GM23248 (cell line): ENCODE data around the gene CBL. TPM values are rescaled to one million over a fixed set of nuclear protein-coding genes. Genes with fewer than 3 reads are reported as not detected.

ENCODE experiments used
- DNase-seq: peaks from one replicate; pipeline ENCODE4 v3.0.0-alpha.2; 2015
- H2AFZ ChIP-seq: fragments of 200-600 bp; sonication (generic); 2 replicates; pipeline ENCODE4 v1.6.1; 2016; ENCODE audit warnings: antibody characterized with exemption
- H3F3A ChIP-seq: fragments of 200-600 bp; sonication (generic); 2 replicates; pipeline ENCODE4 v1.6.1; 2016; ENCODE audit warnings: mild to moderate bottlenecking, antibody characterized with exemption, mixed run types; ENCODE audit not compliant: insufficient read depth
- H3K27ac ChIP-seq: fragments of 200-600 bp; sonication (generic); 2 replicates; pipeline ENCODE4 v1.5.1; 2016; ENCODE audit warnings: mild to moderate bottlenecking
- H3K27me3 ChIP-seq: fragments of 200-600 bp; sonication (generic); replicated peaks from 2 replicates; pipeline ENCODE4 v1.6.1; 2016; ENCODE audit warnings: mild to moderate bottlenecking; ENCODE audit not compliant: insufficient read depth
- H3K36me3 ChIP-seq: fragments of 200-600 bp; sonication (generic); 2 replicates; pipeline ENCODE4 v1.6.1; 2016; ENCODE audit warnings: low read depth, mild to moderate bottlenecking
- H3K4me1 ChIP-seq: fragments of 200-600 bp; sonication (generic); 2 replicates; pipeline ENCODE4 v1.6.1; 2016; ENCODE audit warnings: mild to moderate bottlenecking; ENCODE audit not compliant: insufficient read depth
- H3K4me2 ChIP-seq: fragments of 200-600 bp; sonication (generic); one replicate; pipeline ENCODE4 v1.6.1; 2016; ENCODE audit warnings: mild to moderate bottlenecking; ENCODE audit not compliant: unreplicated experiment
- H3K4me3 ChIP-seq: fragments of 200-600 bp; sonication (generic); 2 replicates; pipeline ENCODE4 v1.5.1; 2016; ENCODE audit warnings: mild to moderate bottlenecking
- H3K79me2 ChIP-seq: fragments of 200-600 bp; sonication (generic); 2 replicates; pipeline ENCODE4 v1.6.1; 2016; ENCODE audit warnings: mild to moderate bottlenecking; ENCODE audit not compliant: insufficient read depth
- H3K9ac ChIP-seq: fragments of 200-600 bp; sonication (generic); 2 replicates; pipeline ENCODE4 v1.6.1; 2016; ENCODE audit warnings: mild to moderate bottlenecking
- H3K9me2 ChIP-seq: fragments of 200-600 bp; sonication (generic); 2 replicates; pipeline ENCODE4 v1.6.1; 2016; ENCODE audit warnings: mixed run types, mild to moderate bottlenecking, moderate library complexity; ENCODE audit not compliant: insufficient read depth
- H3K9me3 ChIP-seq: fragments of 200-600 bp; sonication (generic); one replicate; pipeline ENCODE4 v1.6.1; 2017; ENCODE audit warnings: low read depth
- H4K20me1 ChIP-seq: fragments of 200-600 bp; sonication (generic); 2 replicates; pipeline ENCODE4 v1.6.0; 2016; ENCODE audit not compliant: insufficient read depth
- EZH2 ChIP-seq: fragments of 200-600 bp; sonication (generic); IDR thresholded peaks from 2 replicates; pipeline ENCODE4 v1.6.1; 2018; ENCODE audit warnings: antibody characterized with exemption, mild to moderate bottlenecking; ENCODE audit not compliant: insufficient read depth, poor library complexity, severe bottlenecking
- EZH2phosphoT487 ChIP-seq: fragments of 200-600 bp; sonication (generic); IDR thresholded peaks from 2 replicates; pipeline ENCODE4 v1.6.1; 2018; ENCODE audit warnings: antibody characterized with exemption, moderate library complexity, mild to moderate bottlenecking, low read depth; ENCODE audit not compliant: insufficient read depth
- WGBS, 2 experiments: methylation state at CpG; one replicate each; pipeline ENCODE4 v1.1.6; 2015 to 2017; ENCODE audit warnings: low lambda C conversion rate in 2 of 2, low coverage in 1 of 2; ENCODE audit errors: missing lambda C conversion rate in 2 of 2; 5-methylcytosine and 5-hydroxymethylcytosine counted together
- in situ Hi-C: fragments of 300-500 bp; cut with MboI; formaldehyde crosslinking; loops from 2 replicates; pipeline ENCODE4 v1.15.0; 2020
- polyA plus RNA-seq: library from polyadenylated mRNA; unstranded; fragments of >200 nt; fragmentation: Nextera tagmentation; extraction: Ambion mirVana; gene quantifications from 2 replicates; pipeline ENCODE4 v1.2.1, GENCODE V29; 2016
- total RNA-seq: library from RNA; depleted of rRNA; stranded (reverse); fragments of >200 nt; shearing (Covaris generic); gene quantifications from 2 replicates; pipeline ENCODE4 v1.2.3, GENCODE V29; 2014; rRNA removed

CBL gene
- total RNA-seq = 7.8 and 8.6 TPM in 2 replicates
- polyA plus RNA-seq = 5.0 and 5.8 TPM in 2 replicates

- no peaks in the 10 kb centered on the region for H3K9me3 ChIP-seq
- H3K9me2 ChIP-seq = no peaks in the 10 kb centered on the region
- peak within 1 kb of the TSS; percentile 89 for H3K9ac ChIP-seq
- H3K79me2 ChIP-seq = peaks cover 45% of the 10 kb centered on the region
- TF ChIP-seq EZH2phosphoT487 (no peak), EZH2 (no peak)
- H3K36me3 ChIP-seq = no peaks in the 10 kb centered on the region
- H3K27ac ChIP-seq = peak within 1 kb of the TSS; percentile 75
- H3K4me2 ChIP-seq = peak within 1 kb of the TSS; percentile 93
- H4K20me1 ChIP-seq = 0 out of 2 replicates have a peak, but pooled peaks cover 4% of the 10 kb centered on the region
- peaks cover 10% of the 10 kb centered on the region for H3F3A ChIP-seq
- in situ Hi-C loops = no loop called here
- peak; percentile 90 for DNase-seq
- no peaks in the 10 kb centered on the region for H3K27me3 ChIP-seq
- peak within 1 kb of the TSS; percentile 88 for H2AFZ ChIP-seq
- peak within 1 kb of the TSS; percentile 98 for H3K4me3 ChIP-seq
- H3K4me1 ChIP-seq = peaks cover 18% of the 10 kb centered on the region; the same call in 1 of the 2 replicates
- 0 to 2% methylated on average over 23 to 51 of the region's 88 CpGs for WGBS, 2 experiments
These were observed at the start of gene CBL for GRCh38 chr11:119205574-119206510. Gene CBL (plus strand): TSS chr11:119206339. CDS start chr11:119206418, 79 bp downstream.

GRCh38 chr11:119156496-119156895 lies 49.6 kb upstream of the CBL start:
- H3K79me2 ChIP-seq = no peaks in the 10 kb centered on the region
- no peaks in the 10 kb centered on the region for H3F3A ChIP-seq
- no peaks in the 10 kb centered on the region for H3K36me3 ChIP-seq
- H3K9me3 ChIP-seq = no peaks in the 10 kb centered on the region
- H4K20me1 ChIP-seq = no peaks in the 10 kb centered on the region
- no peaks in the 10 kb centered on the region for H3K9me2 ChIP-seq
- no peak overlapping the region for H2AFZ ChIP-seq
- H3K4me2 ChIP-seq = no peak overlapping the region
- no peaks in the 10 kb centered on the region for H3K4me1 ChIP-seq
- no peak for DNase-seq
- TF ChIP-seq EZH2phosphoT487 = no peak
- no peak for TF ChIP-seq EZH2
- in situ Hi-C loops = no loop called here
- 67 to 75% methylated on average over 10 of the region's 10 CpGs for WGBS, 2 experiments
- no peak overlapping the region for H3K27ac ChIP-seq
- peaks cover 21% of the 10 kb centered on the region; the same call in 1 of the 2 replicates for H3K27me3 ChIP-seq
- H3K4me3 ChIP-seq = no peak overlapping the region
- H3K9ac ChIP-seq = no peak overlapping the region

- in situ Hi-C loops = no loop called here
- TF ChIP-seq EZH2 (no peak), EZH2phosphoT487 (no peak)
- no peaks in the 10 kb centered on the region for H3K36me3 ChIP-seq
- no peaks in the 10 kb centered on the region for H3F3A ChIP-seq
- no peak for DNase-seq
- no peak overlapping the region for H2AFZ ChIP-seq
- no peaks in the 10 kb centered on the region for H4K20me1 ChIP-seq
- H3K9ac ChIP-seq = no peak overlapping the region
- WGBS, 2 experiments = 35 to 36% methylated on average over 3 of the region's 3 CpGs
- no peak overlapping the region for H3K4me3 ChIP-seq
- no peak overlapping the region for H3K27ac ChIP-seq
- H3K79me2 ChIP-seq = no peaks in the 10 kb centered on the region
- no peaks in the 10 kb centered on the region for H3K9me2 ChIP-seq
- no peaks in the 10 kb centered on the region for H3K9me3 ChIP-seq
- H3K4me1 ChIP-seq = no peaks in the 10 kb centered on the region
- H3K27me3 ChIP-seq = peaks cover 19% of the 10 kb centered on the region; the same call in 1 of the 2 replicates
- H3K4me2 ChIP-seq = no peak overlapping the region
These were observed 49.1 kb upstream of the CBL start for GRCh38 chr11:119157063-119157462.

- H4K20me1 ChIP-seq = no peaks in the 10 kb centered on the region
- no peaks in the 10 kb centered on the region for H3F3A ChIP-seq
- no peaks in the 10 kb centered on the region for H3K4me1 ChIP-seq
- 75 to 81% methylated on average over 12 to 13 of the region's 13 CpGs for WGBS, 2 experiments
- H3K36me3 ChIP-seq = no peaks in the 10 kb centered on the region
- H3K4me2 ChIP-seq = no peak overlapping the region
- H3K9ac ChIP-seq = no peak overlapping the region
- no peaks in the 10 kb centered on the region for H3K9me3 ChIP-seq
- no peak overlapping the region for H3K4me3 ChIP-seq
- in situ Hi-C loops = no loop called here
- H3K79me2 ChIP-seq = no peaks in the 10 kb centered on the region
- no peaks in the 10 kb centered on the region for H3K9me2 ChIP-seq
- no peak for TF ChIP-seq EZH2phosphoT487
- TF ChIP-seq EZH2 = no peak
- H3K27ac ChIP-seq = no peak overlapping the region
- DNase-seq = no peak
- no peak overlapping the region for H2AFZ ChIP-seq
- peaks cover 6% of the 10 kb centered on the region; the same call in 1 of the 2 replicates for H3K27me3 ChIP-seq
These were observed 47.7 kb upstream of the CBL start for GRCh38 chr11:119158467-119158866.
